GM19468 (cell line): ENCODE measurements around the gene CDX1.

Experiments used
- ATAC-seq: cut with Tn5 transposase; IDR thresholded peaks from one replicate; pipeline ENCODE4 v1.9.1; 2021; ENCODE audit warnings: mild to moderate bottlenecking, moderate library complexity, moderate number of reproducible peaks; ENCODE audit not compliant: unreplicated experiment; ENCODE audit errors: extremely low read depth

Gene CDX1

GRCh38 chr5:150197476-150197875, 30.9 kb downstream of the CDX1 start:
- ATAC-seq, result no peak

DNA sequence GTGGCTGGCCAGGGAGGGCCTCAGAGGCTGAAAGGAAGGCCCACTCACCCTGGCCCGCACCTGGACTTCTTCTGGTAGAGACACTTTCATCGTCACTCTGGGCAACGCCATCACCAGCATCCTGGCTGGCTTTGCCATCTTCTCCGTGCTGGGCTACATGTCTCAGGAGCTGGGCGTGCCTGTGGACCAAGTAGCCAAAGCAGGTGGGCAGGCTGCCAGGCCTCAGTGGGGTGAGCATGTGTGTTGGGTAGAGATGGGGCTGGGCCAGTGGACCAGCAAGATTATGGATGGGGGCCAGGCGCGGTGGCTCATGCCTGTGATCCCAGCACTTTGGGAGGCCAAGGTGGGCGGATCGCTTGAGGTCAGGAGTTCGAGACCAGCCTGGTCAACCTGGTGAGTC, 35.9 kb downstream of the CDX1 start:
- ATAC-seq, result no peak

DNA sequence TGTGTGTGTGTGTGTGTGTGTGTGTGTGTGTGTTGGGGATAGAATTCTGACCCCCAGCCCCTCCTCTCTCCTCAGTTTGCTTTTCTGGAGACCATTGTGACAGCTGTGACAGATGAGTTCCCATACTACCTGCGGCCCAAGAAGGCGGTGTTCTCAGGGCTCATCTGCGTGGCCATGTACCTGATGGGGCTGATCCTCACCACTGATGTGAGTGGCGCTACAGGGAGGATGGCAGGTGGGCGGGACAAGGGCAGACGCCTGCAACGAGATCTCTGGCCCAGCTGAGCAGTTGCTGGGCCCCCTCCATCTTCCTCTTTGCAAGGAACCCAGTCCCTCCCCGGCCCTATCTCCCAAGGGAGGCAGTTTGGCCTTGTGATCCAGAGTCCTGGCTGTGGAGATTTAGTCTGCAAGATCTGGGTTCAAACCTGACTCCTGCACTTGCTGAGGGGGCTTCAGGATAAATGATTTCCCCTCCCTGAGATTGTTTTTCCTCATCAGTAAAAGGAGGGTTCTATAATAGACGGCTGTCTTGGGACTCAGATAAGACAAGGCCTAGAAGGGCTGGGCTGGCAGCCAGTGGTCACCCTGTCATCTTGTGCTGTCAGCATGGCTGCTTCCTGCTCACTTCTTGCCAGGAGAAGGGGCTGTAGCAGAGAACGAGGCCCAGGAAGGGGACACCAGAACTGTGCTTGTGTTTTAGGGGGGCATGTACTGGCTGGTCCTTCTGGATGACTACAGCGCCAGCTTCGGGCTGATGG, 37.4 kb downstream of the CDX1 start:
- ATAC-seq, result no peak

GRCh38 chr5:150204590-150204960, 38.0 kb downstream of the CDX1 start:
- no peak for ATAC-seq

GRCh38 chr5:150206098-150206778, 39.7 kb downstream of the CDX1 start:
- ATAC-seq, result no peak

GRCh38 chr5:150206779-150207115, 40.2 kb downstream of the CDX1 start:
- no peak for ATAC-seq

GRCh38 chr5:150208187-150209098, 41.9 kb downstream of the CDX1 start:
- no peak for ATAC-seq

GRCh38 chr5:150209099-150209635, 42.6 kb downstream of the CDX1 start:
- no peak for ATAC-seq

DNA sequence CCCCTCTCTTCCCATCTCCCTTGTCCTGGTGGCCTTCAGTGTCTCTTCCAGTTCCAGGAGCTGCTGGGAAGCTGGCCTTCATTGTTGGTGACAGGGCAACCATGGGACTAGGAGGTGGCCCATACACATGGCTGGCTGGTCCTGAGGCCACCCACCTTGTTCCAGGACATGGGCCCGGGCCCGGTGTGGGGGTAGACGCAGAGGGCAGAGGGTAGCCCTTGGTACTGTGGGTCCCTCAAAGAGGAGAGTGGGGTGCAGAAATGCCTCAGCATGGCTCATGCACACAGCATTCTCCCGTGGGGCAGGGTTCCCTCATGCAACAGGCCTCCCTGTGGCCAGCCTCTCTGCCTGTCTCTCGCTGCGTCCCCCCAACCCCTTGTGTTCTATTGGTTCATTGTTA, 44.1 kb downstream of the CDX1 start:
- no peak for ATAC-seq

GRCh38 chr5:150211156-150212030, 44.8 kb downstream of the CDX1 start:
- no peak for ATAC-seq

DNA sequence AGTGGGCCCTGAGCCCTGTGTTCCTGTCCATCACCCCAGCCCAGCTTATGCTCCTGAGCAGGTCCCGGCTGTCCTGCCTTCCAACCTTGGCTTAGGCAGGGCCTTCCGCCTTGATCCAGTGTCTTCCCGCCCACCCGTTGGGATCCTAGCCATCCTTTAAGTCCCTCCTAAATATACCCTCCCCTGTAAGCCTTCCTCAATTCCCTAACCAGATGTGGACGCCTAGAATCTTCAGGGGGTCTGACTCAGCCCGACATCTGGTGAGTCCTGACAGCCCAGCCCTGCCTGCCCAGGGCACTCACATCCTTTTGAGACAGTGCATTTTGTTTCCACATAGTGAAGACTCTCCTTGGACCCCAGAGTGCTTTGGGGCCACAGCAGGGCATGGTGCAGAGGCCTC, 47.0 kb downstream of the CDX1 start:
- ATAC-seq, result no peak

GRCh38 chr5:150214289-150214688, 47.7 kb downstream of the CDX1 start:
- no peak for ATAC-seq

- ATAC-seq, result no peak
Measured at GRCh38 chr5:150215979-150216944, 49.7 kb downstream of the CDX1 start.

GRCh38 chr5:150217038-150217437, 50.5 kb downstream of the CDX1 start:
- ATAC-seq, result no peak

GRCh38 chr5:150217873-150218692, 51.5 kb downstream of the CDX1 start:
- peak; percentile 19 for ATAC-seq

- ATAC-seq, result no peak
Measured at GRCh38 chr5:150218693-150219035, 52.1 kb downstream of the CDX1 start.

GRCh38 chr5:150219142-150219541, 52.6 kb downstream of the CDX1 start:
- no peak for ATAC-seq

- no peak for ATAC-seq
Measured at GRCh38 chr5:150219861-150220260, 53.3 kb downstream of the CDX1 start.
